Measurements from ENCODE around the gene FAM174B.
"Not testable (repeated sequence)": the region's sequence is repeated elsewhere in the genome, so short reads cannot be mapped to it uniquely, and the experiment has no call there.

Gene FAM174B

DNA sequence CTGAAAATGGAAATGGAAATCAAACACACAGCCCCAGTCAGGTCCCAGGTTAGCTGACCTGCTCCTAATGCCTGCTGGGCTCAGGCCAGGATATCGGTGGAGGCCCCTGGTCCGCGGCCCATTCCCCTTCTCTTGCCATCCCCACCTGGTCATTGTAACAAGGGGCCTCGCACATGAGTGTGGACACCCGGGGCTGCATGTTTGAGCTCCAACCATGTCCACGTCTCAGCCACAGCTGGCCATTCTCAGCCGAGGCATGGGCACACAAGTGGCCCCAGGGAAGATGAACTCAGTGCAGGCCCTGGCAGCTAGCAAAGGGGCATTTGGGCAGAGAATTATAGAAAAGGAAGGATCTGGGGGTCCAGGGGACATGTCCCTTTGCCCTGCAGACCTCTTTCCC, 41.7 kb downstream of the FAM174B start:
- Histone ChIP-seq H3K27ac (ENCODE audit: low read length) (no peak overlapping the region), H3K36me3 (ENCODE audit: control insufficient read depth, low read depth, low read length) (no peaks in the 10 kb centered on the region), H3K4me1 (ENCODE audit: control insufficient read depth, low read depth, low read length) (peaks cover 12% of the 10 kb centered on the region), H3K4me3 (ENCODE audit: low read length) (no peak overlapping the region), H3K9ac (ENCODE audit: low read length) (no peak overlapping the region), H3K9me3 (ENCODE audit: control insufficient read depth, low read depth, low read length) (no peaks in the 10 kb centered on the region), H3K27me3 (ENCODE audit: control insufficient read depth, insufficient read depth, low read length) (no peaks in the 10 kb centered on the region)

DNA sequence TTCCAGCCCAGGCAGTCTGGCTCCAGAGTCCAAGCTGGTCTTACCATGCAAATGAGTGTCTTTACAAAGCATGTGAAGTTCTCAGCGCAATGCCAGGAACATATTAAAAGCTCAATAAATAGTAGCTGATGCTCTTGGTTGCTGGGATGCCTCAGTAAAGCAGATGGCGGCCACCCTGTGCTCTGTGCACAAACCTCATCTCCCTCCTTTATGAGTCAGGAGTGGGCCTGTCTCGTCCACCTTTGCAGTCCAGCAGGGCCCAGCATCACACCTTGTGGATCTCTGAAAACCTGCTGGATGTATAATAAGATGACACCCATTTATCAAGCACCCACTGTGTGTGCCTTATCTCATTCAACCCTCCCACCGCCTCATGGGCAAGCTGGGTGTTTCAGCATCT, 42.7 kb downstream of the FAM174B start:
- no peak overlapping the region for H3K9ac ChIP-seq (ENCODE audit: low read length)
- no peaks in the 10 kb centered on the region for H3K36me3 ChIP-seq (ENCODE audit: control insufficient read depth, low read depth, low read length)
- H3K27me3 ChIP-seq (ENCODE audit: control insufficient read depth, insufficient read depth, low read length): no peaks in the 10 kb centered on the region
- no peaks in the 10 kb centered on the region for H3K9me3 ChIP-seq (ENCODE audit: control insufficient read depth, low read depth, low read length)
- H3K4me3 ChIP-seq (ENCODE audit: low read length): no peak overlapping the region
- no peak overlapping the region for H3K27ac ChIP-seq (ENCODE audit: low read length)
- peaks cover 12% of the 10 kb centered on the region for H3K4me1 ChIP-seq (ENCODE audit: control insufficient read depth, low read depth, low read length)

DNA sequence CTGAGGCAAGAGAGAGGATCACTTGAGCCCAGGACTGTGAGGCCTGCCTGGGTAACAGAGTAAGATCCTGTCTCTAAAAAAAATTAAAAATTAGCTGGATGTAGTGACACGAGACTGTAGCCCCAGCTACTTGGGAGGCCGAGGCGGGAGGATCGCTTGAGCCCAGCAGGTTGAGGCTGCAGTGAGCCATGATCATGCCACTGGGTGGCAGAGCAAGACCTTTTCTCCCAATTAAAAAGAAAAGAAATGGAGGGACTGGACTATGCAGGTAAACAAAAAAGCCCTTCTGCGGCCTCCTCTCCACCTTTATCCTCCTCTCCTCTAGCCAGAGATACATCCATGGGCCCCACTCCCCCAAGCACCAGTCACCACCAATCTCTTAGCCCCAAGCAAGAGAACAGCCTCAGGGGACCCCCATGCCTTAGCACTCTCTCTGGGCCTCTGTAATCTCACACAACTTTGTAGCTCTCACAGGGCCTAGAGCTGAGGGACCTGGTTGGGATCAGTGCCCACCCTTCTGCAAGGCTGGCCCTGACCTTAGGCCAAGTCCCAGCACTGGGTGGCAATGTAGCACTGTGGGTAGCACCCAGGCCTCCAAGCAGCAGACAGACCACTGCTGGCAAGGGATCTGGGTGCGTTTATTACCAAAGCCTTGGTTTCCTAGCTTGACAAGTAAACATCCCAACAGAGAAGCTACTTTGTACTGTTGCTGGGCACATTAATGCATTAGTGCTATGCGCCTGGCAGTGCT, 43.4 kb downstream of the FAM174B start:
- Histone ChIP-seq H3K4me3 (ENCODE audit: low read length) (no peak overlapping the region), H3K4me1 (ENCODE audit: control insufficient read depth, low read depth, low read length) (peaks cover 7% of the 10 kb centered on the region), H3K9me3 (ENCODE audit: control insufficient read depth, low read depth, low read length) (no peaks in the 10 kb centered on the region), H3K27ac (ENCODE audit: low read length) (no peak overlapping the region), H3K9ac (ENCODE audit: low read length) (no peak overlapping the region), H3K36me3 (ENCODE audit: control insufficient read depth, low read depth, low read length) (no peaks in the 10 kb centered on the region), H3K27me3 (ENCODE audit: control insufficient read depth, insufficient read depth, low read length) (no peaks in the 10 kb centered on the region)

DNA sequence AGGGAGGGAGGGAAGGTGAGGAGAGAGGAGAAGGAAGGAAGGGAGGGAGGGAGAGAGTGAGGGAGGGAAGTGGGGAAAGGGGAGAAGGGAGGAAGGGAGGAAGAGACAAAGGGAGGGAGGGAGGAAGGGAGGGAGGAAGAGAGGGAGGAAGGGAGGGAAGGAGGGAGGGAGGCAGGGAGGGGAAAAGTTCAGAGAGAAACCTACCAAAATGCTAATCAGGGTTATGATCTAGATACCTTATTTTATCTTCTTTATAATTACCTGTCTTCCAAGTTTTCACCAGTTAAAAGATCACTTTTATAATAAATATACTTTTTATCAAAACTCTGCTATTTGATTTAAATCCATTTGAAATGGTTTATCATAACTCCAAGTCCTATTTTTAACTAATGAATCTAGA, 44.4 kb downstream of the FAM174B start:
- no peaks in the 10 kb centered on the region for H3K36me3 ChIP-seq (ENCODE audit: control insufficient read depth, low read depth, low read length)
- no peaks in the 10 kb centered on the region for H3K9me3 ChIP-seq (ENCODE audit: control insufficient read depth, low read depth, low read length)
- no peak overlapping the region for H3K9ac ChIP-seq (ENCODE audit: low read length)
- no peak overlapping the region for H3K4me3 ChIP-seq (ENCODE audit: low read length)
- H3K4me1 ChIP-seq (ENCODE audit: control insufficient read depth, low read depth, low read length): no peaks in the 10 kb centered on the region
- H3K27me3 ChIP-seq (ENCODE audit: control insufficient read depth, insufficient read depth, low read length): no peaks in the 10 kb centered on the region
- no peak overlapping the region for H3K27ac ChIP-seq (ENCODE audit: low read length)

DNA sequence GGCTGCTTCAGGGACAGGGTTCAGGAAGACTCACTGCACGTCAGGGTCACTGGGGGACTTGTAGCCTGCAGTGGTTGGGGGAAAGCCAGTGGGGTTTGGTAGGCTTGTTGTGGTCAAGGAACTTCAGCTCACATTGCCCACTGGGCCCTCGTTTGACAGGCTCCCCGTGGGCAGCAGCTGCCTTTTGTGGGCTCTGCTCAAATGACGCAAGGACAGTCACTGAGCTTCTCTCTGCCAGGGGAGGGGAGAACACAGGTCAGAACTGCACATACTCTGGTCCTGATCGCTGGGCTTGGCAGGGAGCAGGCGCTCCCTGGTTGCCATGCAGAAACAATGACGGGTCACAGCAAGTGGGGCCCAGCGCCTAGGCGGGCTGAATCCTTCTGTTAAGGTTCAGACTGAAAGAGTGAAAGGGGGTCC, 45.5 kb downstream of the FAM174B start:
- no peak overlapping the region for H3K9ac ChIP-seq (ENCODE audit: low read length)
- H3K27ac ChIP-seq (ENCODE audit: low read length): no peak overlapping the region
- no peaks in the 10 kb centered on the region for H3K9me3 ChIP-seq (ENCODE audit: control insufficient read depth, low read depth, low read length)
- H3K4me3 ChIP-seq (ENCODE audit: low read length): no peak overlapping the region
- no peaks in the 10 kb centered on the region for H3K4me1 ChIP-seq (ENCODE audit: control insufficient read depth, low read depth, low read length)
- H3K27me3 ChIP-seq (ENCODE audit: control insufficient read depth, insufficient read depth, low read length): no peaks in the 10 kb centered on the region
- no peaks in the 10 kb centered on the region for H3K36me3 ChIP-seq (ENCODE audit: control insufficient read depth, low read depth, low read length)

DNA sequence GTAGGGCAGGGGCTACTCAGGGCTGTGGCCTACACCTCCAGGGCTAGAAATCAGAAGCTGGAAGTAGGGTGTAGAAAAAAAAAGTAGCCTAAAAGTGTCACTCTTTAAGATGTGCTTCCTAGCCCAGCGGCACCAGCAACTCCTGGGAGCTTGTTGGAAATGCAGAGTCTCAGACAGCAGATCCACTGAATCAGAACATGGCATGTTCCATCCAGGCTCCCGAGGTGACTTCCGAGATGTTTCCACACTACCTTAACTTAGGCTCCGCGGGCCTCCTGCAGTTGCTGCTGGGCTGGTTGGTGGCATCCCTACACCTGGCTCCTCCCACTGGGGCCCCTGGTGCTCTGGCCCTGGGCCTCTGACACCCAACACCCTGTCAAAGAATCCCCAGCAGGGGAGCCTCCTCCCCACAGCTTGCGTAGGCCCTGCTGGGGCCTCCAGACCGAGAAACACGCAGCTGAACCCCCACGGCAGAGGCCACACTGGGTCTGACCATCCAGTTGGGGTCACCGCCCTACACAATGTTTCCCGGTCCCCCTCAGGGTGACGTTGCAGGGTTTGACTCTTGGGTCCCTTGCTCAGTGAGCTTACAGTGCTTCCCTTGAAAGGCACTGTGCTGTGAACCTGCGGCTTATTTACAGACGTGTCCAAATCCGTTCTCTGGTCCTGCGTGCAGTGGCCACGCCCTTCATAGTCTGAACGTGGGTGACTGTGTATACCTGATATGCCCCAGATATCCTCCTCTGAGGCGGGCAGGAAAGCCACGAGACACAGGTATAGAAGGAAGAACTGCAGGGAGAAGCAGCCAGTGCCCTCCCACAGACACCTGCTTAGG, 46.5 kb downstream of the FAM174B start:
- H3K9me3 ChIP-seq (ENCODE audit: control insufficient read depth, low read depth, low read length): no peaks in the 10 kb centered on the region
- no peaks in the 10 kb centered on the region for H3K36me3 ChIP-seq (ENCODE audit: control insufficient read depth, low read depth, low read length)
- H3K27ac ChIP-seq (ENCODE audit: low read length): no peak overlapping the region
- H3K9ac ChIP-seq (ENCODE audit: low read length): no peak overlapping the region
- H3K4me3 ChIP-seq (ENCODE audit: low read length): no peak overlapping the region
- H3K4me1 ChIP-seq (ENCODE audit: control insufficient read depth, low read depth, low read length): no peaks in the 10 kb centered on the region
- H3K27me3 ChIP-seq (ENCODE audit: control insufficient read depth, insufficient read depth, low read length): no peaks in the 10 kb centered on the region

DNA sequence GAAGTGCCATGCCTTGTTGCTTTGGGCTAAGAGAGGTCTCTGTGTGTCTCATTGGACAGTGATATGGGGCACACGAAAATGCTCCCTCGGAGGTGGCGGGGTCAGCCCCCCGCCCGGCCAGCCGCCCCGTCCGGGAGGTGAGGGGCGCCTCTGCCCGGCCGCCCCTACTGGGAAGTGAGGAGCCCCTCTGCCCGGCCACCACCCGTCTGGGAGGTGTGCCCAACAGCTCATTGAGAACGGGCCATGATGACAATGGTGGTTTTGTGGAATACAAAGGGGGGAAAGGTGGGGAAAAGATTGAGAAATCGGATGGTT, 48.8 kb downstream of the FAM174B start:
- H3K4me3 ChIP-seq (ENCODE audit: low read length); H3K27me3 ChIP-seq (ENCODE audit: control insufficient read depth, insufficient read depth, low read length): not testable (repeated sequence)

DNA sequence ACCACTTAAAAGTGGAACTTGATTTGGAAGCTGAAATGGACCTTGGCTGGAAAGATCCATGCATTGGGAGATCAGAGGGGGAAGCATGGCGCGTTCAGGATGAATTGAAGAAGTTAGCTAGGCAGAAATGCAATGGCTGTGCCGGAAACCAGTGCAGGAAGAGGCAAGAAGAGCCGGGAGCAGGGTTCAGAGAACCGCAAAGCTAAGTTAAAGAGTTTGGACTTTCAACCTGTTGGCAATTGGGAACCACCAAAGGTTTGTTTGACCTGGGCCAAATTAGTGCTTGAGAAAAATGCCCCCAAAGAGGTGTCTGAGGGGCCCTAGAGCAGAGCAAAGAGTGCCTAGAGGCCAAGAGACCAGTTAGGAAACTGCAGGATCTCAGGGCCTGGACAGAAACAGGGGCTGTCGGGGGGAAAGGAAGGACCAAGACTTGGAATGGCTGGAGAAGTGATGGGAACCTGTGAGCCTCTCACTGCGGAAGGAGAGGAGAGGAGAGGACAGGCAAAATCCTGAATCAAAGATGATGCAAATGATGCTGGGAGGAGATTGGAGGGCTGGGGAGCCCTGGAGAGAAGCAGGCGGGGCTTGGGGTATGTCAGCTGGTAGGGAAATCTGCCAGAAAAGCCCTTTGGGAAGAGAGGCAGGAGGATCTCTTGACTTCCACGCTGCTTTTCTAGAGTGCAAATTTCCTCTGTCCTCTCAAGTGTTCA, 49.3 kb downstream of the FAM174B start:
- Histone ChIP-seq H3K9ac (ENCODE audit: low read length) (no peak overlapping the region), H3K9me3 (ENCODE audit: control insufficient read depth, low read depth, low read length) (no peaks in the 10 kb centered on the region), H3K27me3 (ENCODE audit: control insufficient read depth, insufficient read depth, low read length) (no peaks in the 10 kb centered on the region), H3K4me1 (ENCODE audit: control insufficient read depth, low read depth, low read length) (no peaks in the 10 kb centered on the region), H3K36me3 (ENCODE audit: control insufficient read depth, low read depth, low read length) (no peaks in the 10 kb centered on the region), H3K27ac (ENCODE audit: low read length) (no peak overlapping the region), H3K4me3 (ENCODE audit: low read length) (no peak overlapping the region)

More for the DNA sequence above, 48.8 kb downstream of the FAM174B start:
- not testable (repeated sequence) for H3K9me3 ChIP-seq (ENCODE audit: control insufficient read depth, low read depth, low read length); H3K27ac ChIP-seq (ENCODE audit: low read length); H3K36me3 ChIP-seq (ENCODE audit: control insufficient read depth, low read depth, low read length); H3K4me1 ChIP-seq (ENCODE audit: control insufficient read depth, low read depth, low read length); H3K9ac ChIP-seq (ENCODE audit: low read length)

DNA sequence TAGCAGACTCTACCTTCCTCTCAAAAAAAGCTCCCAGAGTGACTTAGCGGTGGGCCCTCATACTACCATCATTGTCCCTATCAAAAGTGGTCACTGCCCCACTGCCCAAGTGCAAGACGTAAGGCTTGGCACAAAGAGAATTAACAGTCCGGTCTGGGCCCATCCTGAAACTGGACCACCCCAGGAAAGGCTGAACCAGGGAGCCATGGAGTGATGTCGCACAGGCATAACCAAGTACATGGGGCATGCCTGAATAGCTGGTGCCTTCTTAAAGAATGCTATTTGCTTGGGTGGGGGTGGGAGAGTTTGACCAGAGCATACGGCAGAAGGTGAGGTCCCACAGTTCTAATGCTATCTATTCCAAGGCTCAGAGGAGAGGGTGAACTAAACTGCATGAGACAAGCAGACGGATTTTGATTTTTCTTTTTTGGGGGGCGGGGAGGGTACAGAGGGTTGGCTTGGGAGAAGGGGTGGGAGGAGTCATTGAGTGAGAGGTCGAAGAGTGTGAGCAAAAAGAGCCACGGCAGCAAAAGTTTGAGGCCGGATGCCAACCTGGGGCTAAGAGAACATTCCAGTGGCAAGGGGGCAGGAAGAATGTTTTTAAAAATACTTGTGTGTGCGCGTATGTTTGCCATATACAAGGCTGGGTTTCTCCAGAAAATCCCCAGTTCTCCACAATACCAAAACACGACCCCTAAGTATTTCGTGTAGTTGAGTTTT, 50.2 kb downstream of the FAM174B start:
- Histone ChIP-seq H3K4me1 (ENCODE audit: control insufficient read depth, low read depth, low read length) (no peaks in the 10 kb centered on the region), H3K9me3 (ENCODE audit: control insufficient read depth, low read depth, low read length) (no peaks in the 10 kb centered on the region), H3K36me3 (ENCODE audit: control insufficient read depth, low read depth, low read length) (no peaks in the 10 kb centered on the region), H3K27me3 (ENCODE audit: control insufficient read depth, insufficient read depth, low read length) (no peaks in the 10 kb centered on the region), H3K9ac (ENCODE audit: low read length) (no peak overlapping the region), H3K27ac (ENCODE audit: low read length) (no peak overlapping the region), H3K4me3 (ENCODE audit: low read length) (no peak overlapping the region)

DNA sequence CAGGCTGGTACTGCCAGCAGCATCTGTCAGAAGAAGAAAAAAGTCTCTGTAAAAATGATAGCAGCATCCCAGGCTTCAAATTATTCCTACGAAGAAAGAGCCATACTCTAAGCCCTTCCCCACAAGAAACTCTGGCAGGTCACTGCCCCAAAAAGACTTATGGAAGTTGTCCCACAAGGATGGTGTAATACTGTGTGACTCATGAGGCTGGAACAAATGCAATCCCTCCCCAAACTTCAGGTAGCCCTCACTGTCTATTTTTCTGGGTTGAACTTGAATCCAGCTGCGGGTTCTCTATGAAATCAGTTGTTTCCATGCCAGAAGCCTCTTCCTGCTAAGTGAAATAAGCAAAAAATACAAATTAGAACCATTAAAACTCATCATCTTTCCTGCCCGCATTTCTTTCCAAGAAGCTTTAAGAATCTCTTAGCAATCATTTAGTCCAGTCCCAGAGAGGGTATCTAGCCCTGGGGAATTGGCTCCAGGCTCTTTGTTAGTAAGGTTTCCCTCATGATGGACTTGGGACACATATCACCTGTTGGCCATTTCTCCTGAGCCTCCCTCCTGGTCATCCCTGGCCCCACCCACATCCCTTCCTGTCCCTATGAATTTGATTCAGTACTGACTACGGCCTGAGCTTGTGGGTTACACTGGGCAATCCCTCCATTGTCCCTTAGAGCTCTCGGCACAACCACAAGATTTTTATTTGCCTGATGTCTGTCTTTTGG, 51.7 kb downstream of the FAM174B start:
- no peaks in the 10 kb centered on the region for H3K9me3 ChIP-seq (ENCODE audit: control insufficient read depth, low read depth, low read length)
- no peak overlapping the region for H3K27ac ChIP-seq (ENCODE audit: low read length)
- no peaks in the 10 kb centered on the region for H3K36me3 ChIP-seq (ENCODE audit: control insufficient read depth, low read depth, low read length)
- no peak overlapping the region for H3K9ac ChIP-seq (ENCODE audit: low read length)
- no peak overlapping the region for H3K4me3 ChIP-seq (ENCODE audit: low read length)
- H3K4me1 ChIP-seq (ENCODE audit: control insufficient read depth, low read depth, low read length): no peaks in the 10 kb centered on the region
- no peaks in the 10 kb centered on the region for H3K27me3 ChIP-seq (ENCODE audit: control insufficient read depth, insufficient read depth, low read length)

DNA sequence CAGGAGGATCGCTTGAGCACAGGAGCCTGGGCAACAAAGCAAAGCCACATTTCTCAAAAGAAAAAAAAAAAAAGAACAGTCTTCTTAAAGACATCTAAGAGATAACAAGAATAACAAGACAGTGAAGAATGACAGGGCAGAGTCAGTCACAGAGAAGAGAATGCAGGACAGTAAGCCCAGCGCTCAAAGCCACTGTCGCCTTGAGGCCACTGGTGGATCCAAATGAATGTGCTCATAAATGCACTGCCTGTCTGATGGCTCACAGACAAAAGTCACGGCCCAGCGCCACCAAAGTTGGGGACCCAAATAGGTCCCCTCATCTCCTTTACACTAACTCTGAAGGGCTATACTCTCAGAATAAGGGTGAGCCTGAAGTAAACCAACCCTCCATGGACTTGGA, 52.3 kb downstream of the FAM174B start:
- Histone ChIP-seq H3K27me3 (ENCODE audit: control insufficient read depth, insufficient read depth, low read length) (no peaks in the 10 kb centered on the region), H3K36me3 (ENCODE audit: control insufficient read depth, low read depth, low read length) (no peaks in the 10 kb centered on the region), H3K27ac (ENCODE audit: low read length) (no peak overlapping the region), H3K9me3 (ENCODE audit: control insufficient read depth, low read depth, low read length) (no peaks in the 10 kb centered on the region), H3K9ac (ENCODE audit: low read length) (no peak overlapping the region), H3K4me3 (ENCODE audit: low read length) (no peak overlapping the region), H3K4me1 (ENCODE audit: control insufficient read depth, low read depth, low read length) (no peaks in the 10 kb centered on the region)

Measured in iPS-18a (cell line).